Adrenal gland (tissue), 12 donors: ENCODE measurements around the gene DNAH17. TPM values are rescaled to one million over a fixed set of nuclear protein-coding genes. Genes with fewer than 3 reads are reported as not detected.

ENCODE experiments used
- DNase-seq, 7 donors: peaks; one replicate each; pipeline ENCODE4 v3.0.0-alpha.2; 2019 to 2020
- H3K27ac ChIP-seq, 5 donors: fragments of 200-600 bp; sonication (generic) in 4 of 5; 1 replicate in 3 of 5; 2 replicates in 2 of 5; pipeline versions ENCODE4 v1.5.1 to v1.8.0; 2016 to 2020; ENCODE audit warnings: mild to moderate bottlenecking in 1 of 5
- H3K27me3 ChIP-seq: fragments of 200-600 bp; 2 replicates; pipeline ENCODE4 v1.8.0; 2021
- H3K36me3 ChIP-seq, 2 donors: fragments of 200-600 bp; replicated peaks in 1 of 2; 1 replicate in 1 of 2; 2 replicates in 1 of 2; pipeline versions ENCODE4 v1.5.1 to v1.8.0; 2018 to 2022
- H3K4me1 ChIP-seq, 2 donors: fragments of 200-600 bp; replicated peaks in 1 of 2; 1 replicate in 1 of 2; 2 replicates in 1 of 2; pipeline versions ENCODE4 v1.5.1 to v1.8.0; 2018 to 2021
- H3K4me3 ChIP-seq, 4 donors: fragments of 200-600 bp; sonication (generic) in 3 of 4; one replicate each; pipeline ENCODE4 v1.5.1; 2016 to 2018
- H3K9me3 ChIP-seq, 3 donors: fragments of 200-600 bp; sonication (generic) in 1 of 3; replicated peaks in 1 of 3; 1 replicate in 2 of 3; 2 replicates in 1 of 3; pipeline versions ENCODE4 v1.5.1 to v1.8.0; 2016 to 2021
- CTCF ChIP-seq, 6 experiments: fragments of 450-650 bp in 4 of 6; fragments of 200-600 bp in 2 of 6; sonication (generic) in 1 of 6; IDR thresholded peaks; 1 replicate in 5 of 6; 2 replicates in 1 of 6; pipeline versions ENCODE4 v1.5.1 to v1.8.0; 2016 to 2021; ENCODE audit warnings: antibody characterized with exemption in 6 of 6, mild to moderate bottlenecking in 2 of 6, moderate library complexity in 1 of 6
- POLR2A ChIP-seq, 2 donors: fragments of 450-650 bp; IDR thresholded peaks; one replicate each; pipeline ENCODE4 v1.6.1; 2017; ENCODE audit warnings: antibody characterized with exemption in 2 of 2, mild to moderate bottlenecking in 2 of 2, moderate library complexity in 1 of 2
- WGBS, 4 donors: extraction: QIAGEN DNeasy Blood & Tissue Kit in 2 of 4; methylation state at CpG; one replicate each; pipeline versions ENCODE4 v1.1.5 to v1.1.7; 2013 to 2017; 5-methylcytosine and 5-hydroxymethylcytosine counted together
- intact Hi-C, 2 donors: fragments of 100-400 bp; cut with DNase I; formaldehyde crosslinking; loops; one replicate each; pipeline versions ENCODE4 v1.14.1 to v1.15.0; 2022 to 2023
- polyA plus RNA-seq, 3 donors: library from polyadenylated mRNA; stranded (reverse); fragments of 200-250 nt in 2 of 3; fragments of 350-450 nt in 1 of 3; fragmentation: Illumina TruSeq in 1 of 3; extraction: RNeasy Lipid Tissue Mini Kit (QIAGEN cat#74804) in 1 of 3; gene quantifications; one replicate each; pipeline ENCODE4 v1.2.3, GENCODE V29; 2013 to 2014
- total RNA-seq, 9 donors: library from RNA; depleted of rRNA in 4 of 9; stranded (reverse); fragments of >200 nt in 4 of 9; fragments of 120-200 nt in 1 of 9; fragmentation: NEBNext Ultra II Directional in 1 of 9; extraction: Animal tissue kit (Norgen Biotek cat#: 25700) in 1 of 9; gene quantifications; one replicate each; pipeline versions ENCODE4 v1.1.0 to v1.2.4, GENCODE V29; 2013 to 2023
- donor health status: healthy with polysubstance abuse.
- donor health status: Bipolar disorder and iron deficiency.
- donor health status: DM: yes; HTN: yes; CAD: no.
- donor health status: DM: no; HTN: no; CAD: no.
- donor health status: DM: no; HTN: no; CAD: no.
- donor health status: DM: yes; HTN: yes; CAD: no.

Gene DNAH17
- total and polyA plus RNA-seq, 12 donors: 0.03 to 1.8 (median 0.22) TPM; not detected in 5

GRCh38 chr17:78419970-78420815, 157.0 kb downstream of the DNAH17 start:
- TF ChIP-seq CTCF (IDR thresholded peaks at IDR 0.05) (no peak), POLR2A (IDR thresholded peaks at IDR 0.05) (no peak)
- DNase-seq: no peak
- intact Hi-C loops: loop anchor here (5.0 kb wide), 2 partner anchors 58 to 128 kb away; partner anchors contain the start of gene SOCS3 (in 2 of the 2)
- H3K27ac ChIP-seq: peak overlapping the region in 2 of 5 donors; percentile 12 to 61
- H3K9me3 ChIP-seq: no peaks in the 10 kb centered on the region
- peaks cover 11 to 23% of the 10 kb centered on the region in 2 donors for H3K4me1 ChIP-seq
- H3K36me3 ChIP-seq: peaks cover 0 to 48% of the 10 kb centered on the region in 2 donors
- WGBS, 4 donors: 79 to 87% (median 83%) methylated on average over 9 to 22 of the region's 22 CpGs
- no peak overlapping the region for H3K4me3 ChIP-seq
- no peaks in the 10 kb centered on the region for H3K27me3 ChIP-seq

- 71 to 75% (median 73%) methylated on average over 12 of the region's 12 CpGs for WGBS, 4 donors
- peaks cover 11 to 39% of the 10 kb centered on the region in 2 donors for H3K4me1 ChIP-seq
- TF ChIP-seq CTCF (IDR thresholded peaks at IDR 0.05) (no peak), POLR2A (IDR thresholded peaks at IDR 0.05) (no peak)
- H3K4me3 ChIP-seq: no peak overlapping the region
- no peak for DNase-seq
- H3K9me3 ChIP-seq: no peaks in the 10 kb centered on the region
- intact Hi-C loops: no loop called here
- H3K27me3 ChIP-seq: no peaks in the 10 kb centered on the region
- peak overlapping the region in 1 of 5 donors; percentile 88 for H3K27ac ChIP-seq
- peaks cover 0 to 31% of the 10 kb centered on the region in 2 donors for H3K36me3 ChIP-seq
These were observed 158.7 kb downstream of the DNAH17 start for GRCh38 chr17:78418326-78419026.

- H3K36me3 ChIP-seq: peaks cover 0 to 28% of the 10 kb centered on the region in 2 donors
- peaks cover 11 to 47% of the 10 kb centered on the region in 2 donors for H3K4me1 ChIP-seq
- 87 to 95% (median 93%) methylated on average over 9 to 13 of the region's 13 CpGs for WGBS, 4 donors
- H3K4me3 ChIP-seq: no peak overlapping the region
- no peaks in the 10 kb centered on the region for H3K9me3 ChIP-seq
- no peaks in the 10 kb centered on the region for H3K27me3 ChIP-seq
- intact Hi-C loops: no loop called here
- DNase-seq: no peak
- TF ChIP-seq CTCF (IDR thresholded peaks at IDR 0.05) (no peak), POLR2A (IDR thresholded peaks at IDR 0.05) (no peak)
- H3K27ac ChIP-seq: peak overlapping the region; percentile 13 to 92 (median 53)
These were observed 159.7 kb downstream of the DNAH17 start for GRCh38 chr17:78417531-78417909.
